ENCODE measurements around the gene COQ10A.

COQ10A gene

DNA sequence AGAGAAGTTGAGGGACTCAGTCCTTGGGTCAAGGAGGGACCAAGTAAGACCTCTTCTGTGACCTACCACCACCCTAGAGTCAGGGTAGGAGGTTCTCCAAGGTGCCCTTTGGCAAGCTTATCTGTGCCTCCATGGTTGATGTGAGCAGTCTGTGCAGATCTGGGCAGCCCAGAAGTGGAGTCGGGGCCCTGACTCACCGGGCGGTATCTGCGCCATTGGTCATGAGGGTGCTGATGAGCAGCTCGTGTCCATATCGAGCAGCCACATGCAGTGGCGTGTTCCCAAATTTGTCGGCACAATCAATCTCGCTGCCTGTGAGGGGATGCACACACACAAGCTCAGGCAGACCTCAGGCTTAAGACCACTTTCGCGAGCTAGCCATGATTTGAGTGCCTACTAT is 13.7 kb upstream of the COQ10A start:
- Histone ChIP-seq H3F3A (ENCODE audit: insufficient read depth, low read length) (no peaks in the 10 kb centered on the region), H2AFZ (ENCODE audit: low read length) (no peak overlapping the region), H3K36me3 (replicated peaks; ENCODE audit: insufficient read depth, low read length) (peaks cover 6% of the 10 kb centered on the region)

DNA sequence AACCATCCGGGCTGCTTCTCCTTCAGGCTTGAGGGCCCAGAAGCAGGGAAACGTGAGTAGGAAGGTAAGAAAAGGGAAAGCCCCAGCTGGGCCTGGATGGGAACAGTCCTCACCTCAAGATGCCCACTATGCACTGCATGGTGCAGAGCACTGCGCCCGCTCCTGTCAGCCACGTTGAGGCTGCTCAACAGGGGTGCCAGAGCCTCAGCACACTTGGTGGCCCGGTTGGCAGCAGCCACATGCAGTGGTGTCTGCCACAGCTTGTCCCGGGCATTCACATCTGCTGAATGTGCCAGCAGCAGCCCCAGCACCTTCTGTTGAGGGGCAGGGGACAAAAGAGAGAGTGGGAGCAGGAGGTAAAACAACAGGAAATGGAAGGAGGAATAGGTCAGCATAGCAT is 11.1 kb upstream of the COQ10A start:
- no peaks in the 10 kb centered on the region for H4K20me1 ChIP-seq (ENCODE audit: insufficient read depth, low read length)
- H3K27ac ChIP-seq (ENCODE audit: low read length) = no peak overlapping the region
- no peaks in the 10 kb centered on the region for H3K27me3 ChIP-seq (replicated peaks; ENCODE audit: insufficient read depth, low read length)
- H2AFZ ChIP-seq (ENCODE audit: low read length) = no peak overlapping the region
- TF ChIP-seq, protein P1, sequence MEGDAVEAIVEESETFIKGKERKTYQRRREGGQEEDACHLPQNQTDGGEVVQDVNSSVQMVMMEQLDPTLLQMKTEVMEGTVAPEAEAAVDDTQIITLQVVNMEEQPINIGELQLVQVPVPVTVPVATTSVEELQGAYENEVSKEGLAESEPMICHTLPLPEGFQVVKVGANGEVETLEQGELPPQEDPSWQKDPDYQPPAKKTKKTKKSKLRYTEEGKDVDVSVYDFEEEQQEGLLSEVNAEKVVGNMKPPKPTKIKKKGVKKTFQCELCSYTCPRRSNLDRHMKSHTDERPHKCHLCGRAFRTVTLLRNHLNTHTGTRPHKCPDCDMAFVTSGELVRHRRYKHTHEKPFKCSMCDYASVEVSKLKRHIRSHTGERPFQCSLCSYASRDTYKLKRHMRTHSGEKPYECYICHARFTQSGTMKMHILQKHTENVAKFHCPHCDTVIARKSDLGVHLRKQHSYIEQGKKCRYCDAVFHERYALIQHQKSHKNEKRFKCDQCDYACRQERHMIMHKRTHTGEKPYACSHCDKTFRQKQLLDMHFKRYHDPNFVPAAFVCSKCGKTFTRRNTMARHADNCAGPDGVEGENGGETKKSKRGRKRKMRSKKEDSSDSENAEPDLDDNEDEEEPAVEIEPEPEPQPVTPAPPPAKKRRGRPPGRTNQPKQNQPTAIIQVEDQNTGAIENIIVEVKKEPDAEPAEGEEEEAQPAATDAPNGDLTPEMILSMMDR (IDR thresholded peaks at IDR 0.05; ENCODE audit: low read length) = no peak
- TF ChIP-seq EZH2 (optimal IDR thresholded peaks at IDR 0.05; ENCODE audit: low read depth, low read length) (no peak), EZH2phosphoT487 (IDR thresholded peaks at IDR 0.05; ENCODE audit: low read length) (no peak)
- no peak overlapping the region for H3K4me2 ChIP-seq (ENCODE audit: low read depth, low read length)
- no peak overlapping the region for H3K4me3 ChIP-seq (ENCODE audit: low read length)
- no peak for DNase-seq
- peaks cover 6% of the 10 kb centered on the region for H3K36me3 ChIP-seq (replicated peaks; ENCODE audit: insufficient read depth, low read length)
- H3F3A ChIP-seq (ENCODE audit: insufficient read depth, low read length) = no peaks in the 10 kb centered on the region
- H3K9ac ChIP-seq (ENCODE audit: low read length) = no peak overlapping the region
- peaks cover 32% of the 10 kb centered on the region for H3K79me2 ChIP-seq (ENCODE audit: low read length)
- H3K4me1 ChIP-seq (ENCODE audit: low read length) = 0 out of 2 replicates have a peak, but pooled peaks cover 4% of the 10 kb centered on the region
- H3K9me2 ChIP-seq (replicated peaks; ENCODE audit: insufficient read depth, low read length) = no peaks in the 10 kb centered on the region
- no peaks in the 10 kb centered on the region for H3K9me3 ChIP-seq (replicated peaks; ENCODE audit: insufficient read depth, low read length)

More for the DNA sequence above, 13.7 kb upstream of the COQ10A start:
- Histone ChIP-seq H3K4me2 (ENCODE audit: low read depth, low read length) (no peak overlapping the region), H3K4me1 (ENCODE audit: low read length) (0 out of 2 replicates have a peak, but pooled peaks cover 4% of the 10 kb centered on the region), H3K9me2 (replicated peaks; ENCODE audit: insufficient read depth, low read length) (no peaks in the 10 kb centered on the region), H3K27ac (ENCODE audit: low read length) (no peak overlapping the region), H3K9me3 (replicated peaks; ENCODE audit: insufficient read depth, low read length) (no peaks in the 10 kb centered on the region), H4K20me1 (ENCODE audit: insufficient read depth, low read length) (no peaks in the 10 kb centered on the region), H3K9ac (ENCODE audit: low read length) (no peak overlapping the region), H3K79me2 (ENCODE audit: low read length) (peaks cover 32% of the 10 kb centered on the region), H3K4me3 (ENCODE audit: low read length) (no peak overlapping the region), H3K27me3 (replicated peaks; ENCODE audit: insufficient read depth, low read length) (no peaks in the 10 kb centered on the region)
- TF ChIP-seq EZH2 (optimal IDR thresholded peaks at IDR 0.05; ENCODE audit: low read depth, low read length) (no peak), EZH2phosphoT487 (IDR thresholded peaks at IDR 0.05; ENCODE audit: low read length) (no peak)
- TF ChIP-seq, protein P1 (IDR thresholded peaks at IDR 0.05; ENCODE audit: low read length) = no peak
- no peak for DNase-seq

DNA sequence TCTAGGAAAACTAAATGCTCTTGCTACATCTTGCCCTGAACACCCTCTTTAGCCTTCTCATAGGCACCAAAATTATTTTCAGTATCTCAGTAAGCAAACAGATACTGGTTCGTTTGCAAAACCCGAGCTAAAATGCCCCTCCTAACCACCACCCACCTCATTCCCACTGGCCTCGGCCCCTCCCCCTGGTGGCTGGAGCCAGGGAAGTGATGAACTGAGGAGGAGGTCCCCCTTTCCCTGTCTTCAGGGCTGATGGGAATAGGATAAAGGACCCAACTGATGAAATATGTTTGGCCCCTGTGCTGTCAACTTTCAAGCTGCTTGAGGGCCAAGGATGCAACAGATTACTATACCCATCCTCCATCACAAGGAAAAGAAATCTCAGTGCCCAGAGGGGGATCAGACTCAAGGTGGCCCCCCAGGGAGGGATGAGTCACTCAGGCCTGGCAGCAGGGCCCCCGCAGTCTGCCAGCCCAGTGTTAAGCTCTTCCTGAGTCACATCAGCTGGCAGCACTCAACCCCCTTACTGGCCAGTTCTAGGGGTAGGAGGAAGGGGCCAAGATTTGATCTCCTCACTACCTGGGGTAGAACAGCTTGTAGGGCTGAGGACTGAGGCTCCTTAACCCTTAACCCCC is 10.3 kb upstream of the COQ10A start:
- Histone ChIP-seq H3K9me3 (replicated peaks; ENCODE audit: insufficient read depth, low read length) (no peaks in the 10 kb centered on the region), H4K20me1 (ENCODE audit: insufficient read depth, low read length) (no peaks in the 10 kb centered on the region), H3K4me2 (ENCODE audit: low read depth, low read length) (peak overlapping the region; percentile 84; the same call in 1 of the 2 replicates), H3K4me3 (ENCODE audit: low read length) (no peak overlapping the region), H3K9ac (ENCODE audit: low read length) (no peak overlapping the region), H3F3A (ENCODE audit: insufficient read depth, low read length) (no peaks in the 10 kb centered on the region), H3K4me1 (ENCODE audit: low read length) (0 out of 2 replicates have a peak, but pooled peaks cover 4% of the 10 kb centered on the region), H2AFZ (ENCODE audit: low read length) (no peak overlapping the region), H3K36me3 (replicated peaks; ENCODE audit: insufficient read depth, low read length) (peaks cover 6% of the 10 kb centered on the region), H3K27me3 (replicated peaks; ENCODE audit: insufficient read depth, low read length) (no peaks in the 10 kb centered on the region), H3K27ac (ENCODE audit: low read length) (no peak overlapping the region), H3K9me2 (replicated peaks; ENCODE audit: insufficient read depth, low read length) (no peaks in the 10 kb centered on the region), H3K79me2 (ENCODE audit: low read length) (peaks cover 32% of the 10 kb centered on the region)
- TF ChIP-seq EZH2phosphoT487 (IDR thresholded peaks at IDR 0.05; ENCODE audit: low read length) = no peak
- no peak for TF ChIP-seq EZH2 (optimal IDR thresholded peaks at IDR 0.05; ENCODE audit: low read depth, low read length)
- TF ChIP-seq, protein P1 (IDR thresholded peaks at IDR 0.05; ENCODE audit: low read length) = no peak
- no peak for DNase-seq
